K562 (cell line): ENCODE results near the gene PRCC. TPM values are rescaled to one million over a fixed set of nuclear protein-coding genes. Genes with fewer than 3 reads are reported as not detected.

Experiments used
- CEBPB ChIP-seq: fragments of 450-650 bp; IDR thresholded peaks from 2 replicates; pipeline ENCODE4 v1.6.1; 2016; ENCODE audit warnings: missing genetic modification characterization, missing compliant biosample characterization
- HCFC1 ChIP-seq: IDR thresholded peaks from 2 replicates; pipeline ENCODE4 v1.6.1; 2012; ENCODE audit warnings: low read depth, low read length, improper control_type of control experiment
- KDM5B ChIP-seq: fragments of 200-600 bp; sonication (generic); IDR thresholded peaks from 2 replicates; pipeline ENCODE4 v1.6.1; 2012; ENCODE audit warnings: low read depth, mild to moderate bottlenecking, moderate library complexity, low read length, control low read depth, inconsistent platforms; ENCODE audit not compliant: insufficient replicate concordance
- MEIS2 ChIP-seq: fragments of 450-650 bp; IDR thresholded peaks from 2 replicates; pipeline ENCODE4 v1.6.1; 2014; ENCODE audit warnings: mild to moderate bottlenecking; ENCODE audit not compliant: partially characterized antibody
- PBX2 ChIP-seq, 2 experiments: IDR thresholded peaks in 1 of 2; conservative IDR thresholded peaks in 1 of 2; 2 replicates each; pipeline ENCODE4 v1.6.1; 2016; ENCODE audit warnings: low read depth in 2 of 2, mild to moderate bottlenecking in 1 of 2, missing compliant biosample characterization in 1 of 2, missing genetic modification characterization in 1 of 2, moderate library complexity in 1 of 2
- PKNOX1 ChIP-seq: fragments of 450-650 bp; IDR thresholded peaks from 2 replicates; pipeline ENCODE4 v1.6.1; 2016
- RBM22 ChIP-seq: fragments of 200-400 bp; formaldehyde crosslinking; IDR thresholded peaks from 2 replicates; pipeline ENCODE4 v1.6.1; 2018; ENCODE audit warnings: low read length, low read depth; ENCODE audit not compliant: poor library complexity, severe bottlenecking
- polyA plus RNA-seq, 8 experiments: library from polyadenylated mRNA; depleted of rRNA in 4 of 8; stranded (reverse) in 5 of 8; unstranded in 3 of 8; fragments of >200 nt; fragmentation: Nextera tagmentation in 2 of 8; fragmentation: Illumina TruSeq in 1 of 8; extraction: Ambion mirVana in 2 of 8; extraction: Trizol in 1 of 8; gene quantifications; 2 replicates each; pipeline versions ENCODE4 v1.2.1 to v1.2.3, GENCODE V29; 2011 to 2014; ENCODE audit warnings: inconsistent platforms in 1 of 8, missing spikeins in 1 of 8
- total RNA-seq, 7 experiments: library from RNA; depleted of rRNA in 6 of 7; stranded (reverse); fragments of >200 nt in 6 of 7; fragmentation: Illumina TruSeq in 2 of 7; extraction: Trizol in 2 of 7; gene quantifications; 2 replicates each; pipeline versions ENCODE4 v1.2.1 to v1.2.3, GENCODE V29; 2011 to 2021; ENCODE audit warnings: low replicate concordance in 1 of 7

Gene PRCC
- total and polyA plus RNA-seq, 9 of the 15 experiments (the other 6 are each of a cell fraction or from before 2014, with no cell fraction given), result 23.9 to 201 (median 41.1) TPM

- TF ChIP-seq PBX2 (CRISPR knock-in tag; IDR thresholded peaks at IDR 0.05; ENCODE audit: low read depth) (no peak), PBX2 (tag; conservative IDR thresholded peaks at IDR 0.05; ENCODE audit: low read depth) (peak; percentile 74), MEIS2 (peak; percentile 58), PKNOX1 (0 out of 2 replicates have a peak, but pooled peaks have one; percentile 35), KDM5B (no peak), HCFC1 (no peak), RBM22 (no peak), CEBPB (tag) (no peak)
Measured at GRCh38 chr1:156805766-156806511, 38.6 kb downstream of the PRCC start (continued).
